Small intestine (tissue), 7 donors: Measurements from ENCODE around the gene NCOA3. TPM values are rescaled to one million over a fixed set of nuclear protein-coding genes. Genes with fewer than 3 reads are reported as not detected.

ENCODE experiments used
- DNase-seq, 2 donors: peaks; one replicate each; pipeline versions ENCODE4 v3.0.0 to v3.0.0-alpha.2; 2013
- FAIRE-seq: peaks from 2 replicates; lab custom pipeline; 2012; peaks lifted over from hg19 to GRCh38; lab: Jason Lieb, UNC
- H3K27ac ChIP-seq, 3 donors: one replicate each; pipeline ENCODE4 v1.5.1; 2013; ENCODE audit warnings: low read length in 2 of 3, mild to moderate bottlenecking in 2 of 3, control low read depth in 1 of 3, inconsistent platforms in 1 of 3, low read depth in 1 of 3, moderate library complexity in 1 of 3
- H3K27me3 ChIP-seq, 3 donors: one replicate each; pipeline ENCODE4 v1.6.1; 2013; ENCODE audit warnings: low read length in 3 of 3, inconsistent platforms in 1 of 3; ENCODE audit not compliant: control insufficient read depth in 3 of 3, insufficient read depth in 3 of 3
- H3K36me3 ChIP-seq, 3 donors: one replicate each; pipeline ENCODE4 v1.6.1; 2013; ENCODE audit warnings: low read length in 3 of 3, inconsistent platforms in 1 of 3, low read depth in 1 of 3, mild to moderate bottlenecking in 1 of 3, moderate library complexity in 1 of 3; ENCODE audit not compliant: control insufficient read depth in 3 of 3, insufficient read depth in 2 of 3
- H3K4me1 ChIP-seq, 3 donors: one replicate each; pipeline ENCODE4 v1.6.1; 2013; ENCODE audit warnings: low read length in 2 of 3, inconsistent platforms in 1 of 3, low read depth in 1 of 3, mild to moderate bottlenecking in 1 of 3, moderate library complexity in 1 of 3; ENCODE audit not compliant: control insufficient read depth in 3 of 3, insufficient read depth in 2 of 3
- H3K4me3 ChIP-seq, 3 donors: one replicate each; pipeline ENCODE4 v1.5.1; 2013; ENCODE audit warnings: low read length in 3 of 3, control low read depth in 1 of 3, inconsistent platforms in 1 of 3, low read depth in 1 of 3, mild to moderate bottlenecking in 1 of 3, moderate library complexity in 1 of 3
- H3K9me3 ChIP-seq, 2 donors: one replicate each; pipeline ENCODE4 v1.6.1; 2013; ENCODE audit warnings: low read depth in 1 of 2, low read length in 1 of 2; ENCODE audit not compliant: control insufficient read depth in 2 of 2, insufficient read depth in 1 of 2
- WGBS, 3 donors: extraction: QIAGEN DNeasy Blood & Tissue Kit; methylation state at CpG; one replicate each; pipeline ENCODE4 v1.1.7; 2013; 5-methylcytosine and 5-hydroxymethylcytosine counted together
- polyA plus RNA-seq, 4 donors: library from polyadenylated mRNA; stranded (reverse) in 3 of 4; unstranded in 1 of 4; fragments of 200-250 nt in 3 of 4; fragments of 120-200 nt in 1 of 4; gene quantifications; one replicate each; pipeline versions ENCODE4 v1.2.1 to v1.2.3, GENCODE V29; 2013
- donor health status: healthy with polysubstance abuse.
- donor health status: control.
- donor health status: control.
- donor health status: Bipolar disorder and iron deficiency.
- donor health status: healthy.

NCOA3 gene
- polyA plus RNA-seq, 4 donors, result 3.4 to 14.9 (median 5.1) TPM

DNA sequence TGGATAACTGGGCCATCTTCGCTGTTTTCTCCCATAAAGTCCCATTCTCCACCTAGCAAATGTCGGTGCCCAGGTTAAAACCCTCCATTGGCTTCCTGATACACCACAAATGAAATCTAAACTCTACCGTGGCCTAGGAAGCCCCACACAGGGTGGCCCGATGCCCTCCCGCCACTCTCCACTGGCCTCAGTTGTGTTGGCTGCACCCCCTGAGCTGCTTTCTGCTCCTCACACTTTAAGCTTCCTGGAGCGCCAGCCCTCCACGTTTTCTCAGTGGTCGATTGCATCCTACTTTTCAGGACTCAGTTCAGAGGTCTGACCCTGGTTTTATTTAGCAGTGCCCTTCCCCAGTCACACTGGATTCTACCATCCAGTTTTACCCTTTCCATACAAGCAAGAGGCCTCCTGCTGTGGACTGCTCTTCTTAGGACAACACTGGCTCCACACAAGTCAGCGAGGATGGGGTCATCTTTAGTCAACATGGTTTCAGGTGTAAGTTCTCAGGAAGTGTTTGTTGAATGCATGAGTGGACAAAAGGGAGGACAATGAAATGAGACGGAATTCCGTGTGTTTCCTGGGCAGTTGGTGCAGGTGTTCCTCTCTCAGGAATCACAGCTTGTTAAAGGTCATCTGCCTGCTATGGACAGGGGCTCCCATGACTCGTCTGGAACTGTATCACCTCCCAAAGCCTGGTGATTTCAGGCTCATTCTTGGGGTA lies 159.5 kb downstream of the NCOA3 start:
- 87 to 89% (median 87%) methylated on average over 12 of the region's 12 CpGs for WGBS, 3 donors

DNA sequence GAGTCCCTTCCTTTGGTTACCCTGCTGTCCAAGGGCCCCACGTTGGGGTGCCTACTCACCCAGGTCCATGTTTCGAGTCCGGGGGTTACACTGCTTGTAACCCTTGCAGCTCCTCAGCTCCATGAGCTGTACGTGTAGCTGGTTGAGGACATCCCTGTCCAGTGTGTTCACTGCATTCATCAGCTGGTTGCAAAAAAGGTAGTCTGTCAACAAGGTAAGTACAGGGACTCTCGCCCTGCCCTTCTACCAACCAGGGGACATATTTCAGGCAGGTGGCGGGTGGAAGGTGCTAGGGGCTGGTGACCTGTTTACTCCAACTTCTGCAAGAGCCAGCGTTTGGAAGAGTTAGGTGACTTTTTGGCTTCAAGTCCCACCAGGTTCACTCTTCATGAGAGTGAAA lies 160.0 kb downstream of the NCOA3 start:
- Histone ChIP-seq H3K36me3 (peaks cover 0 to 53% (median 2%) of the 10 kb centered on the region in 3 donors), H3K27ac (no peak overlapping the region), H3K4me3 (no peak overlapping the region), H3K9me3 (no peaks in the 10 kb centered on the region), H3K4me1 (peaks cover 0 to 7% (median 3%) of the 10 kb centered on the region in 3 donors), H3K27me3 (no peaks in the 10 kb centered on the region)
- FAIRE-seq (no peak), DNase-seq (no peak)
- 90 to 94% (median 90%) methylated on average over 7 of the region's 7 CpGs for WGBS, 3 donors

More for the DNA sequence above, 159.5 kb downstream of the NCOA3 start:
- no peaks in the 10 kb centered on the region for H3K9me3 ChIP-seq
- H3K27me3 ChIP-seq, result no peaks in the 10 kb centered on the region
- FAIRE-seq, result no peak
- no peak overlapping the region for H3K4me3 ChIP-seq
- H3K27ac ChIP-seq, result no peak overlapping the region
- H3K36me3 ChIP-seq, result peaks cover 0 to 48% (median 2%) of the 10 kb centered on the region in 3 donors
- H3K4me1 ChIP-seq, result peaks cover 0 to 7% (median 3%) of the 10 kb centered on the region in 3 donors
- no peak for DNase-seq

DNA sequence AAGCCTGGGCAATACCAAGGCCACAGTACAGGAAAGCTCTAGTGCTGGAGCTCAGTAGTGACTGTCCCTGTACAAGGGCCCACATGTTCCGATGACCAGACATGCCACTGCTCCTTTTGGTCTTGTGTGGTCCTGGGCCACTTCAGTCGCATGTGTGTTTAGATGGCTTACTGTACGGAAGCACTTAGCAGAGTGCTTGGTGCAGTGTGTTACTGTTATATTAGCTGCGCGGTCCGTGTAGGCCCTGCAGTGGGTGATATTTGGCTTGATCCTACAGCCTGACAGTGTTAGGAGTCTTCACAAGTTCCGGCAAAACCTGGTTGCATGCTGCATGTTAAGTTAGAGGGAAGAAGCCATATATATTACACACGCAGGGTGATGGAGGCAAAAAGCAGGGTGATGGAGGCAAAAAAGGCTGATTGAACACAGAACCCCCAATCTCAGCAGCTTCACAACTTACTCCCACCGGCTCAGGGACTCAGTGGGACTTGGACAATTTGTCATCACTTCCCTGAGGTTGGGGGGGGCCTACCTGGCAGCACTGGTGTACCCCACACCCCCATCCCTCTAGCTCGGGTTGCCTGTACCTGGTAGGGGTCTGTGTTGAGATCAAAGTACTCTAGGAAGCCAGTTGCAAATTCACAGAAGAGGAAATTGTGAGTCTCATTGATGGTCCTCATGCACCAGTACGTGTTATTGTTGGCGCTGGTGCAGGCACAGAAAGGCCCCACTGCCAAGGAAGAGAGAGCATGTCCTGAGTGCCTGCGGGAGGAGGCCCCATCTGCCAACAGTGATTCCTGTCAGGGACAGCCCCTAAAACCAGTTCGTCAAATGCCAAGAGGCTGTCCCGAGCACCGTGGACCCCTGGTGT lies 161.0 kb downstream of the NCOA3 start:
- FAIRE-seq (no peak), DNase-seq (no peak)
- H3K27ac ChIP-seq, result no peak overlapping the region
- H3K4me3 ChIP-seq, result no peak overlapping the region
- no peaks in the 10 kb centered on the region for H3K9me3 ChIP-seq
- peaks cover 0 to 7% (median 3%) of the 10 kb centered on the region in 3 donors for H3K4me1 ChIP-seq
- H3K36me3 ChIP-seq, result peaks cover 0 to 56% (median 2%) of the 10 kb centered on the region in 3 donors
- WGBS, 3 donors, result 90 to 95% (median 91%) methylated on average over 15 to 16 of the region's 16 CpGs
- H3K27me3 ChIP-seq, result no peaks in the 10 kb centered on the region

DNA sequence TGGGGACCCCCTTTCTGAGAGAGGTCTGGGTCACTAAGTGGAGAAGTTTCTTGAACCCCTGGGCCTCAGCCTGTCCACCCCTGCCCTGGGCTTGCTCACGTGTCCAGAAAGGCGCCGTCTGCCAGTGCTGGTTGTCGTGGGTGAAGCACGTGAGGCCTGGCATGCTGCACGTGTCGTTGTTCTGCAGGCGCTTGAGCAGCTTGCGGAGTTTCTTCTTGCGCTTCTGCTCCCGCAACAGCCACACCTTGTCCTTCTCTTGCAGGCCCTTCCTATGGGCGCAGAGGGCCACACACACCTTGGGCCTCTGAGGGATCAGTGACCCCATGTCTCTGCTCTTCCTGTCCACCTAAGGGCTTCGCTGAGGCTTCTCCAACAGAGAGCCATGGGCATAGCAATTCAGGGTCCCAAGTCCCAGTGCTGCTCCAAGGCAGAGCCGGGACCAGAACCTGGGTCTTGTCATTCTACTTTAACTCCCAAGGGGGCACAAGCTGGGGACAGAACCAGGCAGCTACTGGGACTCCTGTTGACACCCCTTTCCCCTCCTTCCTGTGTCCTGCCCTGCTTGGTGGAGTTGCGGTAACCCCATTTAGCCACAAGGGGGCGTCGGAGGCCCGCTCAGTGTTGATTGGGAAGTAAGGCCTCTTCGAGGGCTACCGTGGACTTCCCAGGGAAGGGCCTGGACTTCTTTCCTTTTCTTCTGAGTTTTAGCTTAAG lies 161.8 kb downstream of the NCOA3 start:
- DNase-seq (peak; percentile 78 to 89), FAIRE-seq (no peak)
- Histone ChIP-seq H3K4me3 (no peak overlapping the region), H3K27ac (peak overlapping the region in 2 of 3 donors; percentile 14 to 21), H3K27me3 (no peaks in the 10 kb centered on the region), H3K9me3 (no peaks in the 10 kb centered on the region), H3K4me1 (peaks cover 0 to 7% (median 3%) of the 10 kb centered on the region in 3 donors), H3K36me3 (peaks cover 0 to 61% (median 0%) of the 10 kb centered on the region in 3 donors)
- WGBS, 3 donors, result 49 to 59% (median 51%) methylated on average over 20 of the region's 20 CpGs

DNA sequence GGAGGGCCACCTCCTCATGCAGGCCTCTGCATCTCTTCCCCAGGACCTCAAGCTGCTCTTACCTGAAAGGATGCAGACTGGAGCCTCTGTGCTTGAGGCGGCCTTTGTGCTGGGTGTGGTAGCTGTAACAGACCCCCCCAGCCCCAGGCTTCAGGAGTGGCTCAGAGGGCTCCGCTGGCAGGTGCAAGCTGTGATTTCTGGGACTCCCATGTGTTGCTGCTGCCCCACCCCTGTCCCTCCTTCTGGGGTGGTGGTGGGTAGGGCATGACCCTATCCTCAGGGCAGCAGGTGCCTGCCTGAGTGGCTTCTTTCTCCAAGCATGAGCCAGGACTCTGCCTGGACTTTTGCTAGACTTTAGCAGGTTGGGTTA lies 162.4 kb downstream of the NCOA3 start:
- peaks cover 0 to 65% (median 0%) of the 10 kb centered on the region in 3 donors for H3K36me3 ChIP-seq
- no peaks in the 10 kb centered on the region for H3K9me3 ChIP-seq
- H3K4me1 ChIP-seq, result peaks cover 0 to 7% (median 3%) of the 10 kb centered on the region in 3 donors
- peak overlapping the region in 1 of 3 donors; percentile 21 for H3K27ac ChIP-seq
- H3K4me3 ChIP-seq, result no peak overlapping the region
- no peak for FAIRE-seq
- WGBS, 3 donors, result 16 to 67% (median 55%) methylated on average over 2 of the region's 2 CpGs
- DNase-seq, result no peak
- H3K27me3 ChIP-seq, result no peaks in the 10 kb centered on the region

DNA sequence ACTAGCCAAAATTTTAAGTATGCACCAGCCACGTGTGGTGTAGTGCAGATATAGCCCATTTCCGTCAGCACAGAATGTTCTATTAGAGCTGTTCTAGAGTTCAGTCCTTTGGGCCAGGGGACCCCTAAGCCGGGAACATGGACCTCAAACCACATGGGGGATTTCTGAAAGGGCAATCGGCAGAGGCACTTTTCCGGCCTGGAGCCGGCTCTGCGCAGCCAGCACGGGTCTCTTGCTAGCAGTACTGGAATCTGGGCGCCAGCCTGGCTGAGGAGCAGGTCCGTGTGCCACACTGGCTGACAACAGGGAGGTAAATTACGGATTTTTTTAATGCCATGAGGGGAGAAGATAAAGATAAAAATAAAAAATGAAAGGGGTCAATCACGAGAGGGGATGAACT lies 163.1 kb downstream of the NCOA3 start:
- FAIRE-seq (no peak), DNase-seq (no peak)
- no peak overlapping the region for H3K4me3 ChIP-seq
- peaks cover 0 to 7% (median 5%) of the 10 kb centered on the region in 3 donors for H3K4me1 ChIP-seq
- 84 to 90% (median 87%) methylated on average over 12 of the region's 12 CpGs for WGBS, 3 donors
- H3K9me3 ChIP-seq, result no peaks in the 10 kb centered on the region
- no peak overlapping the region for H3K27ac ChIP-seq
- no peaks in the 10 kb centered on the region for H3K27me3 ChIP-seq
- peaks cover 0 to 70% (median 0%) of the 10 kb centered on the region in 3 donors for H3K36me3 ChIP-seq

DNA sequence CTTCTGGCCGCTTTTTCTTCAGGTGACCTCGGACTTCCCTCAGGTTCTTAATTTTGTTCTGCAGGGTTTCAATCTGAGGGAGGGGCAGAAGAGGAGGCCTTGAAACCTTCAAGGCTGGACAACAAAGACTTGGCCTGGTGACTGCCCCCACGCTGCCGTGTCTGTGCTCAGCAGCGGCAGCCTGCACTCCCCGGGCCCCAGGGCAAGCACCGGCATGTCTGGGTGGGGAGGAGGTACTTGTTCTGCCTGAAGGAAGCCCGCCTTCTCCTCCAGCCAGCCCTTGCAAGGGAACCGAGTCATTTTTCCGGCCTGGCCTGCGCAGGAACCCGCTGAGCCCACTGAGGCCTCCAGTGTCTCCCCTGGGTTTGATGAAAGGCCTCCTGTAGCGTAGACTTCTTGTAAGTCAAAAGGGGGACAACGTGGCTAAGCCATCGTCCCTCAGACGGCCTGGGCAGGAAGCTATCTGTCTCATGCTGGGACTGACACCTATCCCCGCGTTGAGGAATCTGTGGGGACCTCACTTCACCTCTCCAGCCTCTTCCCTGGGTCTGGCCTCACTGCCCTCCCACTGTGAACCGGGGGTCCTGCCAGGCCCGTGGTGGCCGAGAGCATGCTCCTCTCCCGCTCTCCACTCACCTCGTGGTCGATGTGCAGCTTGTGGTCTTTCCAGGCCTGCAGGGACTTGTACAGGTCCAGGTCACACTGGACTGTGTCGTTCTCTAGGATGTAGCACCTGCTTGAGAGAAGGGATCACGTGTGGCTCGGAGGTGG lies 163.7 kb downstream of the NCOA3 start:
- Histone ChIP-seq H3K27ac (no peak overlapping the region), H3K9me3 (no peaks in the 10 kb centered on the region), H3K4me1 (peaks cover 0 to 5% (median 5%) of the 10 kb centered on the region in 3 donors), H3K4me3 (no peak overlapping the region), H3K36me3 (peaks cover 0 to 70% (median 0%) of the 10 kb centered on the region in 3 donors), H3K27me3 (no peaks in the 10 kb centered on the region)
- 90 to 94% (median 92%) methylated on average over 27 of the region's 27 CpGs for WGBS, 3 donors
- DNase-seq (no peak), FAIRE-seq (no peak)
